Pancreas (tissue), 10 donors: Measurements from ENCODE around the gene C15orf39. TPM values are rescaled to one million over a fixed set of nuclear protein-coding genes. Genes with fewer than 3 reads are reported as not detected.

Experiments used
- ATAC-seq, 4 donors: fragments of 200-7000 bp; cut with Tn5 transposase; one replicate each; pipeline versions ENCODE4 v1.8.0 to v1.9.1; 2020; ENCODE audit warnings: mild to moderate bottlenecking in 4 of 4, moderate library complexity in 4 of 4
- DNase-seq, 6 donors: peaks; one replicate each; pipeline ENCODE4 v3.0.0-alpha.2; 2020
- FAIRE-seq: peaks from 2 replicates; lab custom pipeline; 2012; peaks lifted over from hg19 to GRCh38; lab: Jason Lieb, UNC
- H3K27ac ChIP-seq, 4 donors: fragments of 200-600 bp; sonication (generic); 1 replicate in 3 of 4; 2 replicates in 1 of 4; pipeline versions ENCODE4 v1.5.0 to v1.8.0; 2020
- H3K27me3 ChIP-seq, 4 donors: fragments of 200-600 bp; one replicate each; pipeline ENCODE4 v1.8.0; 2021
- H3K36me3 ChIP-seq, 3 donors: fragments of 200-600 bp; sonication (generic) in 1 of 3; one replicate each; pipeline versions ENCODE4 v1.5.0 to v1.8.0; 2020 to 2021
- H3K4me1 ChIP-seq, 3 donors: fragments of 200-600 bp; one replicate each; pipeline ENCODE4 v1.8.0; 2021
- H3K4me3 ChIP-seq, 4 donors: fragments of 200-600 bp; sonication (generic) in 2 of 4; one replicate each; pipeline versions ENCODE4 v1.5.0 to v1.8.0; 2020 to 2021
- H3K9me3 ChIP-seq, 4 donors: fragments of 200-600 bp; one replicate each; pipeline ENCODE4 v1.8.0; 2021
- WGBS, 2 donors: extraction: QIAGEN DNeasy Blood & Tissue Kit; methylation state at CpG; one replicate each; pipeline ENCODE4 v1.1.7; 2013; 5-methylcytosine and 5-hydroxymethylcytosine counted together
- intact Hi-C, 3 donors: fragments of 100-400 bp; cut with DNase I; formaldehyde crosslinking; loops; one replicate each; pipeline versions ENCODE4 v1.11.1 to v1.14.2; 2022
- polyA plus RNA-seq, 2 donors: library from polyadenylated mRNA; stranded (reverse); fragments of 200-250 nt; gene quantifications; one replicate each; pipeline ENCODE4 v1.2.3, GENCODE V29; 2013
- total RNA-seq, 6 donors: library from RNA; stranded (reverse); fragmentation: NEBNext Ultra II Directional in 4 of 6; extraction: Animal tissue kit (Norgen Biotek cat#: 25700) in 4 of 6; gene quantifications; one replicate each; pipeline versions ENCODE4 v1.2.1 to v1.2.4, GENCODE V29; 2021 to 2023
- TF ChIP-seq, protein P1 (sequence below), 4 donors: fragments of 200-600 bp; sonication (generic) in 3 of 4; IDR thresholded peaks; one replicate each; pipeline versions ENCODE4 v1.5.0 to v1.8.0; 2021; ENCODE audit warnings: antibody characterized with exemption in 4 of 4
- donor health status: healthy with polysubstance abuse.
- donor health status: DM: no; HTN: no; CAD: no; lungs with moderate emphysema.
- donor health status: DM: no; HTN: no; CAD: no.
- donor health status: control.
- donor health status: control.
- donor health status: Bipolar disorder and iron deficiency.
- donor health status: DM: yes; HTN: yes; CAD: no.
- donor health status: DM: no; HTN: no; CAD: no.
- donor health status: DM: no; HTN: no; CAD: no.
- donor health status: DM: yes; HTN: yes; CAD: no.

The C15orf39 gene
- total and polyA plus RNA-seq, 8 donors, result 7.9 to 27.4 (median 12.7) TPM

DNA sequence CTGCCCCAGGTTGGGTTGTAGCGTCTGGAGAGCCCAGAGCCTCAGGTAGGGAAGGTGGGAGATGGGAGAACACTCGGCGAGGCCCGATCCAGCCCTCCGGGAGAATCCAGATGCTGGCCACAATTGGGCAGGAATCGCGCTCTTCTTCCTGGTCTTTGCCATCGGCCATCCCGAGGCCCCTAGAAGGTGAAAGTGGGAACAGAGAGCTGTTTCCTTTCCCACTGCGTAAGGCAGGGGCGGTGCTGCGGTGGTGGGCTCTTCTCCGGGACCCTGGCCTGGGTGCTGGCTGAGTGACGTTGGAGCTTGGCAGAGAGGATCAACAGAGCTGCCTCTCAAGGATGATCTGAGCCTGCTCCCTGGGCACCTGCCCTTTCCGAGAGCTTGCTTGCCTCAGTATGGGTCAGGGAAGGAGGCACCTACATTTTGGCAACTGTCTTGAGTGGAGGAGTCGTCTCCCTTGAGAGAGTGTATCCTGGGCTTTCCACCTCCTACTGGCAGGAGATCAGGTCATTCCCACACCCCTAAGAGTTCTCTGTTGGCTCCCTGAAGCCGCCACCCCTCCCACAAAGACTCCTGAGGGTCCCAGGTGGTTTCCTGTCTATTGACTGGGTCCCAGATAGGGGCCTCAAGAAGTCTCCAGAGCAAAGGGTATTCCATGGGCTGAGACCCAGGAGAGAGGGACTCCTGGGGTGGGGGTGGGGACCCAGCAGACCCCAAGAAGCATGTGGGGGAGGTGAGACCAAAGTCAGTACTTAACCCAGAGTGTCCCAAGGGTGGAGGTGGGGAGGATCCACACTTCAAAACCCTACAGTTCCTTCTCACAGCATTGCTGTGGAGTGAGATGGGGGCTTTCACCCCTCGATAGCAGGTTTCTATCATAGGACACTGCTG lies 1.6 kb downstream of the C15orf39 start:
- H3K4me3 ChIP-seq, result peak overlapping the region; percentile 90 to 99 (median 94)
- H3K4me1 ChIP-seq, result peaks cover 5 to 18% (median 16%) of the 10 kb centered on the region in 3 donors
- H3K9me3 ChIP-seq, result no peaks in the 10 kb centered on the region
- H3K27me3 ChIP-seq, result no peaks in the 10 kb centered on the region
- peak overlapping the region; percentile 87 to 96 (median 92) for H3K27ac ChIP-seq
- FAIRE-seq (no peak), ATAC-seq (no peak), DNase-seq (peak in 1 of 6 donors; percentile 22)
- TF ChIP-seq, protein P1, sequence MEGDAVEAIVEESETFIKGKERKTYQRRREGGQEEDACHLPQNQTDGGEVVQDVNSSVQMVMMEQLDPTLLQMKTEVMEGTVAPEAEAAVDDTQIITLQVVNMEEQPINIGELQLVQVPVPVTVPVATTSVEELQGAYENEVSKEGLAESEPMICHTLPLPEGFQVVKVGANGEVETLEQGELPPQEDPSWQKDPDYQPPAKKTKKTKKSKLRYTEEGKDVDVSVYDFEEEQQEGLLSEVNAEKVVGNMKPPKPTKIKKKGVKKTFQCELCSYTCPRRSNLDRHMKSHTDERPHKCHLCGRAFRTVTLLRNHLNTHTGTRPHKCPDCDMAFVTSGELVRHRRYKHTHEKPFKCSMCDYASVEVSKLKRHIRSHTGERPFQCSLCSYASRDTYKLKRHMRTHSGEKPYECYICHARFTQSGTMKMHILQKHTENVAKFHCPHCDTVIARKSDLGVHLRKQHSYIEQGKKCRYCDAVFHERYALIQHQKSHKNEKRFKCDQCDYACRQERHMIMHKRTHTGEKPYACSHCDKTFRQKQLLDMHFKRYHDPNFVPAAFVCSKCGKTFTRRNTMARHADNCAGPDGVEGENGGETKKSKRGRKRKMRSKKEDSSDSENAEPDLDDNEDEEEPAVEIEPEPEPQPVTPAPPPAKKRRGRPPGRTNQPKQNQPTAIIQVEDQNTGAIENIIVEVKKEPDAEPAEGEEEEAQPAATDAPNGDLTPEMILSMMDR (IDR thresholded peaks at IDR 0.05), result no peak
- 5 to 8% methylated on average over 18 of the region's 18 CpGs for WGBS, 2 donors
- H3K36me3 ChIP-seq, result peaks cover 0 to 22% (median 21%) of the 10 kb centered on the region in 3 donors
- intact Hi-C loops, result loop anchor here in 2 of 3 donors (5.0 to 10.0 kb wide), 3 partner anchors 161 to 248 kb away; partner anchors contain the start of gene RPP25 (in 1 of the 2)

DNA sequence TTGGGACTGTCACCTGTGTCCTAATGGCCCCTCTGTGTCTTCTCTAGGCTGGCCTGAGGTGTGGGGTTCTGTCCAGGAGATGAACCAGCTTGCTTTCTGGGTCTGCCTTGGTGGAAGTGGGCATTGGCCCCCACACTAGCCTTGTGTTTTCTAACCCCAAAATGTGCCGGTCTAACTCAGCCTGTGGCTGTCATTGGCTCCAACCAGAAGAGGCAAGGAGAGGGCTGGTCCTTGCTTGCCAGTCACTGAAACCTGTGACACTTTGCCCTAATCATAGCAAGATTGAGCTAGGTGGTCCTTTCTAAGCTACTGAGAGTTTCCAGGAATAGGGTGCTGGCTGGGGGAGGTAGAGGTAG lies 2.2 kb downstream of the C15orf39 start:
- H3K4me1 ChIP-seq, result peaks cover 5 to 18% (median 16%) of the 10 kb centered on the region in 3 donors
- TF ChIP-seq, protein P1 (IDR thresholded peaks at IDR 0.05), result no peak
- no peaks in the 10 kb centered on the region for H3K27me3 ChIP-seq

DNA sequence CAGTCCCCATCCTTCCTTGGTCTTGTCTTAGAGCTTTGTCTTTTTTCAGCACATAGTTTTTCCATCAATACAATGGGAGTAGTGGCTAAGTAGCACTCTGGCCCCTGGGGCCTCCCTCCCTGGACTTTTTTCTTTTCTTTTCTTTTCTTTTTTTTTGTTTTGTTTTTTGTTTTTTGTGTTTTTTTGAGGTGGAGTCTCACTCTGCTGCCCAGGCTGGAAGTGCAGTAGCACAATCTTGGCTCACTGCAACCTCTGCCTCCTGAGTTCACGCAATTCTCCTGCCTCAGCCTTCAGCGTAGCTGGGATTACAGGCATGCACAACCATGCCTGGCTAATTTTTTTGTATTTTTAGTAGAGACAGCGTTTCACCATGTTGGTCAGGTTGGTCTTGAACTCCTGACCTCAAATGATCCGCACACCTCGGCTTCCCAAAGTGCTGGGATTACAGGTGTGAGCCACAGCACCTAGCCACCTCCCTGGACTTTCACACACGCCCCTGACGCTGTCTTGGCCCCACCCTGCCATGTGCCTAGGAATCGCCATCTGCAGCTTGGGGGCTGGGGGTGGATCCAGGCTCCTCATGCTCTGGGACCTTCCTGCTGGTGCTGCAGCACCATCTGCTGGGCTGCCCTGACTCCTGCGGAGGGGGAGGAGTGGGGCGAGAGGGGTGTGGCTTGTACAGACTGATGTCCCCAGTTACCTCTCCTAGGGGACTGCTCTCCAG lies 2.8 kb downstream of the C15orf39 start:
- intact Hi-C loops, result loop anchor here (5.0 to 10.0 kb wide), 4 partner anchors 162 to 250 kb away; partner anchors contain the start of gene RPP25 (in 1 of the 3)
- ATAC-seq (peak; percentile 38 to 70 (median 66)), FAIRE-seq (no peak), DNase-seq (peak; percentile 87 to 96 (median 91))
- H3K36me3 ChIP-seq, result peaks cover 0 to 29% (median 27%) of the 10 kb centered on the region in 3 donors
- TF ChIP-seq, protein P1 (IDR thresholded peaks at IDR 0.05), result peak; percentile 67 to 84 (median 78)
- H3K4me1 ChIP-seq, result peaks cover 5 to 18% (median 16%) of the 10 kb centered on the region in 3 donors
- no peaks in the 10 kb centered on the region for H3K27me3 ChIP-seq
- 7 to 11% methylated on average over 10 of the region's 10 CpGs for WGBS, 2 donors
- no peaks in the 10 kb centered on the region for H3K9me3 ChIP-seq
- H3K4me3 ChIP-seq, result peak overlapping the region in 1 of 4 donors; percentile 99
- H3K27ac ChIP-seq, result peak overlapping the region in 3 of 4 donors; percentile 7 to 96 (median 91)

More for the DNA sequence above, 2.2 kb downstream of the C15orf39 start:
- Histone ChIP-seq H3K9me3 (no peaks in the 10 kb centered on the region), H3K27ac (peak overlapping the region in 3 of 4 donors; percentile 7 to 96 (median 91)), H3K4me3 (peak overlapping the region in 3 of 4 donors; percentile 90 to 99 (median 91)), H3K36me3 (peaks cover 0 to 28% (median 27%) of the 10 kb centered on the region in 3 donors)
- ATAC-seq (no peak), FAIRE-seq (no peak), DNase-seq (no peak)
- intact Hi-C loops, result loop anchor here in 2 of 3 donors (5.0 to 10.0 kb wide), 3 partner anchors 162 to 249 kb away; partner anchors contain the start of gene RPP25 (in 1 of the 2)
- WGBS, 2 donors, result 23% methylated on average over 1 of the region's 1 CpG

DNA sequence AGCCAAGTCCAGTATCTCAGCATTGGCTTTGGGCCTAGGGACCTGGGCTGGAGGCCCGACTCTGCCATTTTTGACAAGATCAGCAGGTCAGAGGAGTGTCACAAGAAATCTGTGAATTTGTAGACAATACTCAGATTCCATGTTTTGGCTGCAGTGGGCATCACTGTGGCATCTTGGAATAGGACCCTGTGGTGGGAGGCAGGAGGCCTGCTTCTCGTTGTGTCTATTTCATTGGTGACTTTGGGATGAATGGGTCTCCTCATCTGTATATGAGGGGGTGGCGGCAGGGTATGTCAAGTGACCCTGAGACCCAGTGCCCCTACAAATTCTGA lies 3.3 kb downstream of the C15orf39 start:
- intact Hi-C loops, result loop anchor here in 2 of 3 donors (5.0 to 10.0 kb wide), 3 partner anchors 170 to 250 kb away; partner anchors contain the start of gene RPP25 (in 1 of the 2)
- no peak for DNase-seq
- Histone ChIP-seq H3K4me3 (no peak overlapping the region), H3K36me3 (peaks cover 0 to 29% (median 27%) of the 10 kb centered on the region in 3 donors), H3K27me3 (no peaks in the 10 kb centered on the region), H3K4me1 (peaks cover 5 to 18% (median 16%) of the 10 kb centered on the region in 3 donors), H3K9me3 (no peaks in the 10 kb centered on the region), H3K27ac (no peak overlapping the region)
- TF ChIP-seq, protein P1 (IDR thresholded peaks at IDR 0.05), result peak in 1 of 4 donors; percentile 5
- FAIRE-seq, result no peak
- 33 to 41% methylated on average over 3 of the region's 3 CpGs for WGBS, 2 donors
- ATAC-seq, result no peak
